H9 (cell line): ENCODE measurements around the gene SRSF2. TPM values are rescaled to one million over a fixed set of nuclear protein-coding genes. Genes with fewer than 3 reads are reported as not detected.

Experiments used
- DNase-seq: peaks from one replicate; pipeline ENCODE4 v3.0.0-alpha.2; 2017
- H2AFZ ChIP-seq: one replicate; pipeline ENCODE4 v1.6.1; 2013; ENCODE audit warnings: mild to moderate bottlenecking, low read length, control low read depth, moderate library complexity
- H2AK5ac ChIP-seq: 2 replicates; pipeline ENCODE4 v1.6.1; 2013; ENCODE audit warnings: low read length, control low read depth, mixed read lengths; ENCODE audit not compliant: insufficient read length
- H2BK120ac ChIP-seq: one replicate; pipeline ENCODE4 v1.6.1; 2013; ENCODE audit warnings: low read depth, mild to moderate bottlenecking, low read length, control low read depth, inconsistent platforms; ENCODE audit not compliant: poor library complexity, severe bottlenecking
- H2BK12ac ChIP-seq: 2 replicates; pipeline ENCODE4 v1.6.1; 2013; ENCODE audit warnings: low read length, control low read depth, mixed read lengths, low read depth; ENCODE audit not compliant: insufficient read length
- H2BK15ac ChIP-seq: 2 replicates; pipeline ENCODE4 v1.6.1; 2013; ENCODE audit warnings: low read depth, low read length, control low read depth
- H2BK20ac ChIP-seq: one replicate; pipeline ENCODE4 v1.6.1; 2013; ENCODE audit warnings: low read depth, mild to moderate bottlenecking, low read length, control low read depth, inconsistent platforms; ENCODE audit not compliant: poor library complexity, severe bottlenecking
- H2BK5ac ChIP-seq: 2 replicates; pipeline ENCODE4 v1.6.1; 2013; ENCODE audit warnings: low read length, control low read depth, mixed read lengths; ENCODE audit not compliant: insufficient read length
- H3K14ac ChIP-seq: 2 replicates; pipeline ENCODE4 v1.6.1; 2013; ENCODE audit warnings: low read length, control low read depth; ENCODE audit not compliant: insufficient read depth
- H3K18ac ChIP-seq: 2 replicates; pipeline ENCODE4 v1.6.1; 2013; ENCODE audit warnings: low read depth, mild to moderate bottlenecking, mixed read lengths, low read length, control low read depth; ENCODE audit not compliant: insufficient read length
- H3K23ac ChIP-seq: 2 replicates; pipeline ENCODE4 v1.6.1; 2013; ENCODE audit warnings: low read length, control low read depth, mixed read lengths, low read depth; ENCODE audit not compliant: insufficient read length
- H3K23me2 ChIP-seq: 2 replicates; pipeline ENCODE4 v1.6.1; 2013; ENCODE audit warnings: low read depth, mild to moderate bottlenecking, mixed read lengths, low read length, control low read depth; ENCODE audit not compliant: insufficient read length, poor library complexity, severe bottlenecking
- H3K27ac ChIP-seq: 2 replicates; pipeline ENCODE4 v1.5.1; 2013; ENCODE audit warnings: low read length, control low read depth, mixed read lengths, low read depth; ENCODE audit not compliant: insufficient read length
- H3K27me3 ChIP-seq: 2 replicates; pipeline ENCODE4 v1.6.1; 2013; ENCODE audit warnings: low read length, control low read depth, inconsistent platforms; ENCODE audit not compliant: insufficient read depth
- H3K4ac ChIP-seq: 2 replicates; pipeline ENCODE4 v1.6.1; 2013; ENCODE audit warnings: low read depth, mild to moderate bottlenecking, control low read depth, inconsistent platforms, low read length, moderate library complexity
- H3K4me1 ChIP-seq: 2 replicates; pipeline ENCODE4 v1.6.1; 2013; ENCODE audit warnings: low read length, control low read depth, inconsistent platforms; ENCODE audit not compliant: insufficient read depth
- H3K4me2 ChIP-seq: 2 replicates; pipeline ENCODE4 v1.6.1; 2013; ENCODE audit warnings: low read length, control low read depth, mixed read lengths; ENCODE audit not compliant: insufficient read length, insufficient read depth
- H3K56ac ChIP-seq: 2 replicates; pipeline ENCODE4 v1.6.1; 2013; ENCODE audit warnings: low read depth, mild to moderate bottlenecking, mixed read lengths, low read length, control low read depth; ENCODE audit not compliant: insufficient read length
- H3K79me1 ChIP-seq: 2 replicates; pipeline ENCODE4 v1.6.1; 2013; ENCODE audit warnings: low read depth, mild to moderate bottlenecking, moderate library complexity, low read length, control low read depth, inconsistent platforms; ENCODE audit not compliant: insufficient read depth, poor library complexity, severe bottlenecking
- H3K79me2 ChIP-seq: 2 replicates; pipeline ENCODE4 v1.6.1; 2013; ENCODE audit warnings: low read length, control low read depth, inconsistent platforms; ENCODE audit not compliant: insufficient read depth
- H3K9ac ChIP-seq: 2 replicates; pipeline ENCODE4 v1.6.1; 2013; ENCODE audit warnings: low read length, control low read depth, mixed read lengths; ENCODE audit not compliant: insufficient read length; ENCODE audit errors: extremely low read depth
- H3K9me3 ChIP-seq: one replicate; pipeline ENCODE4 v1.6.1; 2013; ENCODE audit warnings: low read depth, low read length, inconsistent platforms; ENCODE audit not compliant: control insufficient read depth
- H3T11ph ChIP-seq: one replicate; pipeline ENCODE4 v1.6.1; 2013; ENCODE audit warnings: mild to moderate bottlenecking, low read length, control low read depth, inconsistent platforms
- H4K20me1 ChIP-seq: one replicate; pipeline ENCODE4 v1.6.1; 2013; ENCODE audit not compliant: control insufficient read depth, insufficient read length, insufficient read depth
- H4K5ac ChIP-seq: 2 replicates; pipeline ENCODE4 v1.6.1; 2013; ENCODE audit warnings: low read depth, mild to moderate bottlenecking, mixed read lengths, low read length, control low read depth; ENCODE audit not compliant: insufficient read length
- H4K8ac ChIP-seq: replicated peaks from 2 replicates; pipeline ENCODE4 v1.6.1; 2013; ENCODE audit warnings: low read length, control low read depth, mixed read lengths, low read depth; ENCODE audit not compliant: insufficient read length
- H4K91ac ChIP-seq: 2 replicates; pipeline ENCODE4 v1.6.1; 2013; ENCODE audit warnings: low read depth, mild to moderate bottlenecking, moderate library complexity, mixed read lengths, low read length, control low read depth; ENCODE audit not compliant: insufficient read length
- H3K27ac Mint-ChIP-seq, 3 experiments: 2 replicates in 2 of 3; 3 replicates in 1 of 3; pipeline ENCODE4 v1.8.0; 2020 to 2021; ENCODE audit warnings: mixed read lengths in 3 of 3, mild to moderate bottlenecking in 1 of 3, moderate library complexity in 1 of 3
- H3K27me3 Mint-ChIP-seq: 2 replicates; pipeline ENCODE4 v1.8.0; 2021; ENCODE audit warnings: low read depth, mild to moderate bottlenecking, moderate library complexity, mixed read lengths
- H3K36me3 Mint-ChIP-seq, 3 experiments: 2 replicates in 2 of 3; 3 replicates in 1 of 3; pipeline ENCODE4 v1.8.0; 2020 to 2021; ENCODE audit warnings: low read depth in 3 of 3, mixed read lengths in 3 of 3; ENCODE audit not compliant: insufficient read depth in 1 of 3
- H3K4me1 Mint-ChIP-seq, 2 experiments: 2 replicates each; pipeline ENCODE4 v1.8.0; 2020; ENCODE audit warnings: mixed read lengths in 2 of 2
- H3K4me3 Mint-ChIP-seq, 2 experiments: 2 replicates in 1 of 2; 3 replicates in 1 of 2; pipeline ENCODE4 v1.8.0; 2020 to 2021; ENCODE audit warnings: mild to moderate bottlenecking in 2 of 2, mixed read lengths in 2 of 2, moderate library complexity in 1 of 2
- H3K9me3 Mint-ChIP-seq, 2 experiments: 2 replicates in 1 of 2; 3 replicates in 1 of 2; pipeline ENCODE4 v1.8.0; 2020; ENCODE audit warnings: mild to moderate bottlenecking in 2 of 2, mixed read lengths in 2 of 2, moderate library complexity in 1 of 2
- CTCF ChIP-seq: fragments of 200-600 bp; sonication (generic); conservative IDR thresholded peaks from 3 replicates; pipeline ENCODE4 v1.8.0; 2021; ENCODE audit warnings: antibody characterized with exemption, mild to moderate bottlenecking
- WGBS: extraction: QIAGEN DNeasy Blood & Tissue Kit; methylation state at CpG from one replicate; pipeline ENCODE4 v1.1.7; 2013; ENCODE audit warnings: missing lambda C conversion rate, low lambda C conversion rate, mixed read lengths; ENCODE audit not compliant: insufficient read length; ENCODE audit errors: extremely low coverage; 5-methylcytosine and 5-hydroxymethylcytosine counted together
- total RNA-seq: library from RNA; stranded (reverse); gene quantifications from 2 replicates; pipeline ENCODE4 v1.2.1, GENCODE V29; 2021

SRSF2 gene
- total RNA-seq, 1 experiment from 2014 or later, result 578 TPM

- no peak for TF ChIP-seq CTCF
- Histone ChIP-seq H3T11ph (no peak within 1 kb of the TSS), H4K8ac (no peak within 1 kb of the TSS), H2BK12ac (no peak within 1 kb of the TSS), H2AK5ac (no peak within 1 kb of the TSS), H4K20me1 (no peaks in the 10 kb centered on the region), H3K79me1 (peaks cover 11% of the 10 kb centered on the region), H3K4me2 (peak within 1 kb of the TSS; percentile 94), H2BK5ac (peak within 1 kb of the TSS; percentile 27), H3K23me2 (peaks cover 13% of the 10 kb centered on the region), H3K4me1 (no peaks in the 10 kb centered on the region), H2BK15ac (no peak within 1 kb of the TSS), H2AFZ (no peak within 1 kb of the TSS), H3K79me2 (peaks cover 9% of the 10 kb centered on the region; the same call in 1 of the 2 replicates), H3K27ac (peak within 1 kb of the TSS; percentile 57), H3K18ac (peak within 1 kb of the TSS; percentile 98), H3K4ac (peak within 1 kb of the TSS; percentile 32; the same call in 1 of the 2 replicates), H3K23ac (no peak within 1 kb of the TSS), H3K56ac (peak within 1 kb of the TSS; percentile 52), H4K91ac (peak within 1 kb of the TSS; percentile 98), H2BK120ac (peak within 1 kb of the TSS; percentile 31), H3K27me3 (no peaks in the 10 kb centered on the region), H3K14ac (peak within 1 kb of the TSS; percentile 99), H4K5ac (no peak within 1 kb of the TSS), H2BK20ac (no peak within 1 kb of the TSS), H3K9ac (peak within 1 kb of the TSS; percentile 95), H3K9me3 (no peaks in the 10 kb centered on the region)
- DNase-seq, result peak; percentile 99
- no peaks in the 10 kb centered on the region for H3K27me3 Mint-ChIP-seq
- H3K27ac Mint-ChIP-seq, result peak within 1 kb of the TSS; percentile 65 to 94 (median 89); a peak in 6 of 7 replicates
- H3K4me1 Mint-ChIP-seq, result peaks cover 14 to 15% of the 10 kb centered on the region in 2 experiments
- peak within 1 kb of the TSS; percentile 88 to 92 for H3K4me3 Mint-ChIP-seq
- H3K36me3 Mint-ChIP-seq, result peaks cover 19 to 54% (median 41%) of the 10 kb centered on the region in 3 experiments; a peak in 6 of 7 replicates
- H3K9me3 Mint-ChIP-seq, result no peaks in the 10 kb centered on the region
- WGBS, result no CpG with 5 or more reads among the region's 60 CpGs
These were observed 10.8 kb downstream of the SRSF2 start, which contains the start of gene JMJD6 for GRCh38 chr17:76726231-76726775. Gene JMJD6, minus strand, starts transcription at chr17:76726606. Its CDS starts 131 bp downstream, at chr17:76726475.
